ENCODE measurements around the gene TBCD. TPM values are rescaled to one million over a fixed set of nuclear protein-coding genes. Genes with fewer than 3 reads are reported as not detected.

The TBCD gene
- total RNA-seq, 3 donors from 2014 or later: 45.4 to 65.9 (median 53.3) TPM

DNA sequence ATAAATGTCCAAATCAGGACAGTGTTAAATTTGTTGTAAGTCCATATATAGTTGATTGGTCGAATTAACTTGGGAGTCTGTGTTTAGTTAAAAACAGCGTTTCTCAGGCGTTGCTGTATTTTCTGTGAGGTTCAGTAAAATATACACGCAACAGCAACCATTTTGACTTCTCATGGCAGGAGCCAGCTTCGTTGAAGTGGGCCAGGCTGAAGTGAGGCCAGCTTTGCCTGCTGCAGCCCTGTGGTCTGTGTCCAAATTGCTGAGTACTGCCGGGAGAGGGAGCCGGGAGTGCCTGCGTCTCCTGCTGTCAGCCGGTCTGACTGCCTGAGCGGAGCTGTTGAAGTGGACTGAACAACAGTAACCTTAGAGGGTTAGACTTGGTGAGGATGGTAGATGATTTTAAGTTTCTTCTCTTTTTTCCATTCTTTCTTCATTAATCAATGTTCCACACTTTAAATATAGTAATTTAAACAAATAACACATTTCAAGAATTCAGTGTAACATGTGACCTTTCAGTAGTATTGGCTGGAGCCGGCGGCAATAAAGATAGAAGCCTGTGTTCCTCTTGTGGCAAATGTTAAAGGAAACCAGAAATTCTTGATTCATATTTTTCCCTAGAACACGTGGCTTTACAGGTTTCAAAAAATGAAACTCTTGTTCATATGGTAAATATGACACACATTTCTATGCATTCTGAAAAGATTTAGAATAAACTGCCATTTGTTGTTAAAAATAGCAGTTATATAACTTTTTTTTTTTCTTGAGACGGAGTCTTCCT is 124.9 kb downstream of the TBCD start:
- intact Hi-C loops (cut with DNase I; ENCODE audit: low total_unique reads): no loop called here
- DNase-seq (ENCODE audit: low spot score in 2 of 2): peak; percentile 85
- Histone ChIP-seq H3K4me3 (no peak overlapping the region), H3K9me3 (no peaks in the 10 kb centered on the region), H3K4me1 (peaks cover 6 to 35% of the 10 kb centered on the region in 2 donors), H3K27me3 (no peaks in the 10 kb centered on the region), H3K27ac (peak overlapping the region; percentile 82 to 85), H3K36me3 (no peaks in the 10 kb centered on the region)
- TF ChIP-seq POLR2A (IDR thresholded peaks at IDR 0.05) (no peak), POLR2AphosphoS5 (IDR thresholded peaks at IDR 0.05) (peak in 2 of 3 donors; percentile 10 to 36)
- TF ChIP-seq, protein P1, sequence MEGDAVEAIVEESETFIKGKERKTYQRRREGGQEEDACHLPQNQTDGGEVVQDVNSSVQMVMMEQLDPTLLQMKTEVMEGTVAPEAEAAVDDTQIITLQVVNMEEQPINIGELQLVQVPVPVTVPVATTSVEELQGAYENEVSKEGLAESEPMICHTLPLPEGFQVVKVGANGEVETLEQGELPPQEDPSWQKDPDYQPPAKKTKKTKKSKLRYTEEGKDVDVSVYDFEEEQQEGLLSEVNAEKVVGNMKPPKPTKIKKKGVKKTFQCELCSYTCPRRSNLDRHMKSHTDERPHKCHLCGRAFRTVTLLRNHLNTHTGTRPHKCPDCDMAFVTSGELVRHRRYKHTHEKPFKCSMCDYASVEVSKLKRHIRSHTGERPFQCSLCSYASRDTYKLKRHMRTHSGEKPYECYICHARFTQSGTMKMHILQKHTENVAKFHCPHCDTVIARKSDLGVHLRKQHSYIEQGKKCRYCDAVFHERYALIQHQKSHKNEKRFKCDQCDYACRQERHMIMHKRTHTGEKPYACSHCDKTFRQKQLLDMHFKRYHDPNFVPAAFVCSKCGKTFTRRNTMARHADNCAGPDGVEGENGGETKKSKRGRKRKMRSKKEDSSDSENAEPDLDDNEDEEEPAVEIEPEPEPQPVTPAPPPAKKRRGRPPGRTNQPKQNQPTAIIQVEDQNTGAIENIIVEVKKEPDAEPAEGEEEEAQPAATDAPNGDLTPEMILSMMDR (IDR thresholded peaks at IDR 0.05): peak; percentile 54 to 67 (median 59)

DNA sequence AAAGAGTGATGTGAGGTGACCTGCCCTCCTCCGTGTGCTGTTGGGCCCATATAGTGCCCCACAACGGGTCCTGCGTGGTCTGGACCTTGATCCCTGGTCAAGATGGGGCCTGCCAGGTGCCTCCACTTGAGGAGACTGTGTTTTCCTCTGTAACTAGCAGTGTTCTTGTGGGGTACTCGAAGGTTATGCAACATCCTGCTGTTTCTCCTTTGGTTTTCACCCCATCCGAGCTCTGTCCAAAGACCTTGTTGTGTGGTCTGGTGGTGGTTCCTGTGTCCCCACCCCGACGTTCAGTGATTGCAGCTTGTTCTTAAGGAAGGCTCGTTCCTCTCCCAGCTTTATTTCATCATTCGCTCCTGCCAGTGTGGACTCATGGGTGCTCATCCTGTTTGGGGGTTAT is 126.7 kb downstream of the TBCD start:
- no peak for DNase-seq (ENCODE audit: low spot score in 2 of 2)
- peak overlapping the region in 1 of 2 donors; percentile 85 for H3K27ac ChIP-seq
- H3K4me3 ChIP-seq: no peak overlapping the region
- H3K9me3 ChIP-seq: no peaks in the 10 kb centered on the region
- intact Hi-C loops (cut with DNase I; ENCODE audit: low total_unique reads): no loop called here
- H3K27me3 ChIP-seq: no peaks in the 10 kb centered on the region
- no peaks in the 10 kb centered on the region for H3K36me3 ChIP-seq
- TF ChIP-seq POLR2AphosphoS5 (IDR thresholded peaks at IDR 0.05): no peak
- TF ChIP-seq, protein P1 (IDR thresholded peaks at IDR 0.05): no peak
- TF ChIP-seq POLR2A (IDR thresholded peaks at IDR 0.05): no peak
- H3K4me1 ChIP-seq: peaks cover 6 to 42% of the 10 kb centered on the region in 2 donors

DNA sequence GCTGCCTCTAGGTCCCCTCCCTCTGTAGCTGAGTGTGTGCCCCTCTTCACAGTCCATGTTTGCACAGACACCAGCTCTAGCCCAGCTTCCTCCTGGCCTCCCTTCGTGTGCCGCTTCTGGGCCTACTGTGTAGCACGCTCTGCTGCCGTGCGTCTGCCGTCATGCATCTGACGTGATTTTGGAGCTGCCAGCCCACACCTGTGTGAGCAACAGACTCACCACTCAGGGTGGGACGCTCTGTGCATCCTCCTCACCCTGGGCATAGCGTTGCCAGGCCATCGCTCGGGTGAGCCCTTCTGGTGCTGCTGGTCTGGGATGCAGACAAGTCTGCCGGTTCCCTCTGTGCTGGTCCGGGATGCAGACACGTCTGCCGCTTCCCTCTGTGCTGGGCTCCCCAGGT is 127.4 kb downstream of the TBCD start:
- Histone ChIP-seq H3K27me3 (no peaks in the 10 kb centered on the region), H3K36me3 (no peaks in the 10 kb centered on the region), H3K9me3 (no peaks in the 10 kb centered on the region), H3K4me1 (peaks cover 6 to 39% of the 10 kb centered on the region in 2 donors), H3K4me3 (no peak overlapping the region), H3K27ac (no peak overlapping the region)
- intact Hi-C loops (cut with DNase I; ENCODE audit: low total_unique reads): no loop called here
- DNase-seq (ENCODE audit: low spot score in 2 of 2): no peak
- TF ChIP-seq, protein P1 (IDR thresholded peaks at IDR 0.05): no peak
- no peak for TF ChIP-seq POLR2A (IDR thresholded peaks at IDR 0.05)
- TF ChIP-seq POLR2AphosphoS5 (IDR thresholded peaks at IDR 0.05): no peak

DNA sequence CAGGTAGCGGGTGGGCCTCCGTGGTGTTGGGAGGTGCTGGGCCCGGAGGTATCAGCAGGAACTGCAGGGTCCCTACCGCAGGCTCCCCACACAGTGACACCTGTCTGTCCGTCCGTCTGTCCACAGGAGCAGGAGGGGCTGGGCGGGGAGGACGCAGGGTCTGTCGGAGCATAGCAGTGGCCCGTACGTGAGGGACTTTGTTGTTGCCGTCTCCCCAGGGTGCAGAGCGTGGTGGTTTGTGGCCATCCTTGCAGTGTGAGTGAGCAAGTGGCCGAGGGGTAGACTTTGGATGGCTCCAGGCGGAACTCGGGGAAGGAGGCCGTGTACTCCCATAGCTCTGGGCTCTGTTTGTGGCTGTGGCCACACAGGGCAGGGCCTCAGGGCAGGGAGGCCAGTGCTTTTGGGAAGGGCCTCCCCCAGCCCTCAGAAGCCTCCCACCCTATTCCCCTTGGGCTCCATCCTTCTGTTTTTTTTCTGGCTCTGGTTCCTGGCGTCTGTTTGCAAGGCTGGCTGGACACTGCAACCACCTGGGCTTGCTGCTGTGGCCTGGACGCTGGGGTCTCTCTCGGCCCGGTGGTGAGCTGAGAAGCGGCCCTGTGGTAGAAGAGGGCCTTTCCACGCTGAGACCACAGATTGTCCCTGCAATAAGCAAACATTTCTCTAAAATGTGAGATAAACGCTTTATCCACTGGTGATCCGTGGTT is 128.9 kb downstream of the TBCD start:
- Histone ChIP-seq H3K9me3 (no peaks in the 10 kb centered on the region), H3K27ac (peak overlapping the region; percentile 60 to 82), H3K4me3 (no peak overlapping the region), H3K36me3 (no peaks in the 10 kb centered on the region), H3K4me1 (peaks cover 3 to 27% of the 10 kb centered on the region in 2 donors), H3K27me3 (no peaks in the 10 kb centered on the region)
- no peak for TF ChIP-seq POLR2AphosphoS5 (IDR thresholded peaks at IDR 0.05)
- no peak for TF ChIP-seq POLR2A (IDR thresholded peaks at IDR 0.05)
- TF ChIP-seq, protein P1 (IDR thresholded peaks at IDR 0.05): no peak
- intact Hi-C loops (cut with DNase I; ENCODE audit: low total_unique reads): no loop called here
- no peak for DNase-seq (ENCODE audit: low spot score in 2 of 2)

DNA sequence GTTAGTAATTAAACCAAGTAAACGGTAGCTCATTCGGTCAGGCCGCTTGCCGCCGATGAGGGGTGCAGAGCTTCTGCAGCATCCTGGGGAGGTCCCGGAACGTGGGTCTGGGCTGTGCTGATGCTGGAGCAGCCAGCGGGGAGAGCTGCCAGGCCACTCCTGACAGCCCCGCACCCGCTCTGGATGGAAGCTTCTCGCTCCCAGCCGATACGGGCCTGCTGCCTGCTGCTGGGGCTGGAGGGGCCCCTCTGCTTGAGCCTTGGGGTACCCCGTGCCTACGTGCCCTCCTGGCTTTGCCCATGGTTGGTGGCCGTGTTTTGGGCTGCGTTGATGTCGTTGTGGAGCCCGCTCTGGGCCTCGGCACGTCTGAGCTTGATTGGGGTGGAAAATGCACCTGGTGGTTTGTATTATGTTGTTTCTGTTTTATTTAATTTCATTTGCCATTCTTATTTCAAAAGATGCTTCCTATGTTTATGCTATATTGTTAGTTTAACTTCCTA is 129.5 kb downstream of the TBCD start:
- no peak for DNase-seq (ENCODE audit: low spot score in 2 of 2)
- TF ChIP-seq, protein P1 (IDR thresholded peaks at IDR 0.05): no peak
- no peak for TF ChIP-seq POLR2A (IDR thresholded peaks at IDR 0.05)
- no peak for TF ChIP-seq POLR2AphosphoS5 (IDR thresholded peaks at IDR 0.05)
- peaks cover 3 to 21% of the 10 kb centered on the region in 2 donors for H3K4me1 ChIP-seq
- H3K36me3 ChIP-seq: no peaks in the 10 kb centered on the region
- no peaks in the 10 kb centered on the region for H3K9me3 ChIP-seq
- no peak overlapping the region for H3K4me3 ChIP-seq
- intact Hi-C loops (cut with DNase I; ENCODE audit: low total_unique reads): no loop called here
- no peaks in the 10 kb centered on the region for H3K27me3 ChIP-seq
- peak overlapping the region; percentile 60 to 82 for H3K27ac ChIP-seq

All from breast epithelium (tissue), 4 donors.